ENCODE data around the gene PRIM2.
"Not testable (repeated sequence)": the region's sequence is repeated elsewhere in the genome, so short reads cannot be mapped to it uniquely, and the experiment has no call there.

The PRIM2 gene

GRCh38 chr6:57659794-57660193 lies 342.4 kb downstream of the PRIM2 start:
- DNase-seq, result not testable (repeated sequence)

- DNase-seq, result not testable (repeated sequence)
Observed at GRCh38 chr6:57660940-57661339, 343.5 kb downstream of the PRIM2 start.

GRCh38 chr6:57668108-57668507 lies 350.7 kb downstream of the PRIM2 start:
- not testable (repeated sequence) for DNase-seq

- DNase-seq, result not testable (repeated sequence)
Observed at GRCh38 chr6:57671237-57671636, 353.8 kb downstream of the PRIM2 start.

- peak; percentile 29 for DNase-seq
Observed at GRCh38 chr6:57671937-57672627, 354.7 kb downstream of the PRIM2 start.

GRCh38 chr6:57673281-57673680 lies 355.9 kb downstream of the PRIM2 start:
- peak; percentile 38 for DNase-seq

- not testable (repeated sequence) for DNase-seq
Observed at GRCh38 chr6:57675386-57675785, 358.0 kb downstream of the PRIM2 start.

GRCh38 chr6:57696382-57696781 lies 379.0 kb downstream of the PRIM2 start:
- peak; percentile 3 for DNase-seq
